ENCODE results near the gene LTC4S.

- TF ChIP-seq CTCF (IDR thresholded peaks at IDR 0.05; ENCODE audit: low read length): no peak
- no peak for TF ChIP-seq EZH2 (optimal IDR thresholded peaks at IDR 0.05; ENCODE audit: low read depth, low read length)
- TF ChIP-seq EZH2phosphoT487 (IDR thresholded peaks at IDR 0.05; ENCODE audit: low read length): no peak
These were observed 30.4 kb downstream of the LTC4S start for GRCh38 chr5:179823937-179824744.

All from MM.1S (cell line).